ENCODE measurements around the gene ENTPD2. TPM values are rescaled to one million over a fixed set of nuclear protein-coding genes. Genes with fewer than 3 reads are reported as not detected.
A peak's percentile ranks its signal among the peaks of the same experiment; 100 is the strongest.

ENTPD2 gene
- total and polyA plus RNA-seq, 9 of the 15 experiments (the other 6 are each of a cell fraction or from before 2014, with no cell fraction given), result 0.04 to 0.60 (median 0.14) TPM; not detected in 4

DNA sequence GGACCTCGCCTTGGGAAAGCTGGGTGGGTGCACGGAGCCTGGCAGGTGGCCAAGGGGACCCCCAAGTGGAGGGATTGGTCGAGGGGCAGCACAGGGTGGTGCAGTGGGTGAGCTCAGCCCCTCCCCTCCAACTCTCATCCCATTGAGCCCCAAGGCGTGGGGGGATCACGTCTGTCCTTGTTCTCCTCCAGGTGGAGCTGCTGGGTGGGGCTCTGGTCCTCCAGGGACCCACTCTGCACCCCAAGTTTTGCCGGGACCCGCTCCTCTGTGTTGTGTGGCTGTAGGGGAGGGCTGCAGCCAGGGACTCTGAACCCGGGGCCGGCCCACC, 18.4 kb downstream of the ENTPD2 start:
- H2AFZ ChIP-seq (ENCODE audit: low read depth, low read length), result 0 out of 2 replicates have a peak overlapping the region, but pooled peaks have one; percentile 37
- POLR2A ChIA-PET, result interaction anchor here (0.6 to 1.8 kb wide), 9 partner anchors 9 to 475 kb away, joined by 3 to 8 read pairs (median 3); partner anchors contain the start of genes DPP7 and SAPCD2
- H3K79me2 ChIP-seq (ENCODE audit: control insufficient read depth, insufficient read depth, low read length), result no peaks in the 10 kb centered on the region
- DNase-seq (ENCODE audit: extremely low read depth in 1 of 4, low spot score in 3 of 4) (peak in 1 of 4 experiments; percentile 24), ATAC-seq (peak; percentile 62), FAIRE-seq (no peak)
- H3K4me3 ChIP-seq, result no peak overlapping the region
- H3K27ac ChIP-seq (ENCODE audit: extremely low read depth, low read depth, low read length), result no peak overlapping the region
- intact Hi-C loops (cut with micrococcal nuclease) (loop anchor here (1.0 to 2.0 kb wide), 4 partner anchors 31 to 193 kb away; partner anchors contain the start of gene AJM1), in situ Hi-C loops (cut with MboI) (loop anchor here (5.0 kb wide), 2 partner anchors 88 to 263 kb away; partner anchors contain the start of gene C8G)
- 20% methylated on average over 8 of the region's 9 CpGs for WGBS (ENCODE audit: insufficient coverage, low coverage, missing lambda C conversion rate)
- H3K27me3 ChIP-seq (ENCODE audit: control insufficient read depth in 2 of 2, insufficient read depth in 2 of 2, low read length in 2 of 2), result peaks cover 0 to 16% of the 10 kb centered on the region in 2 experiments; a peak in 1 of 5 replicates
- no peaks in the 10 kb centered on the region for H3K36me3 ChIP-seq (ENCODE audit: control insufficient read depth, insufficient read depth, low read length)
- no peaks in the 10 kb centered on the region for H4K20me1 ChIP-seq (replicated peaks; ENCODE audit: control insufficient read depth, insufficient read depth, low read length)
- no TSS peak for BruUV-seq (replicated peaks)
- H3K4me2 ChIP-seq (ENCODE audit: insufficient read depth, low read length), result no peak overlapping the region
- TF ChIP-seq KLF16 (IDR thresholded peaks at IDR 0.05) (0 out of 2 replicates have a peak, but pooled peaks have one; percentile 2), ESRRA (IDR thresholded peaks at IDR 0.05; ENCODE audit: borderline replicate concordance, low read depth) (0 out of 2 replicates have a peak, but pooled peaks have one; percentile 0), CTCF (IDR thresholded peaks at IDR 0.05 in 2 of 3, conservative IDR thresholded peaks at IDR 0.05 in 1 of 3; ENCODE audit: insufficient read depth in 2 of 3, low read depth in 1 of 3, low read length in 3 of 3) (peak in 1 of 3 experiments; percentile 22; a peak in 1 of 6 replicates), POLR3A (IDR thresholded peaks at IDR 0.05; ENCODE audit: borderline replicate concordance, extremely low read depth, insufficient read depth, insufficient read length) (no peak)
- no peaks in the 10 kb centered on the region for H3K9me1 ChIP-seq (ENCODE audit: control insufficient read depth, insufficient read depth, low read length)
- no peak overlapping the region for H3K9ac ChIP-seq (ENCODE audit: insufficient read depth in 1 of 2, low read depth in 2 of 2, low read length in 2 of 2)
- peaks cover 0 to 69% of the 10 kb centered on the region in 2 experiments; a peak in 3 of 5 replicates for H3K4me1 ChIP-seq (replicated peaks in 1 of 2; ENCODE audit: control insufficient read depth in 2 of 2, insufficient read depth in 2 of 2, low read length in 2 of 2)
- H3K9me3 ChIP-seq (replicated peaks; ENCODE audit: control insufficient read depth, insufficient read depth, low read depth, low read length), result no peaks in the 10 kb centered on the region
- CTCF ChIA-PET (ENCODE audit: low intra/inter-chr PET ratio), result interaction anchor here (2.2 to 3.7 kb wide), 2 partner anchors 87 to 248 kb away, joined by 10 to 47 read pairs; no protein-coding TSS in a partner anchor

Measured in K562 (cell line).